HEK293T (cell line): Measurements from ENCODE around the gene TRIML1.

Experiments used
- CTCF ChIA-PET: fragments of 350-600 bp; formaldehyde crosslinking; extraction: SDS; loops from one replicate; lab custom pipeline; 2021; ENCODE audit warnings: antibody characterized with exemption, inconsistent platforms; lab: Yijun Ruan, JAX
- POLR2A ChIA-PET: fragments of 350-600 bp; formaldehyde crosslinking; extraction: SDS; loops from one replicate; lab custom pipeline; 2020; ENCODE audit warnings: antibody characterized with exemption, inconsistent platforms; lab: Yijun Ruan, JAX
- DNase-seq: peaks from one replicate; pipeline ENCODE4 v3.0.0; 2012; ENCODE audit warnings: mixed read lengths; ENCODE audit errors: extremely low spot score
- ARNT ChIP-seq: fragments of 450-650 bp; IDR thresholded peaks from 2 replicates; pipeline ENCODE4 v1.6.1; 2017; ENCODE audit warnings: mild to moderate bottlenecking
- BHLHE40 ChIP-seq: fragments of 450-650 bp; IDR thresholded peaks from 2 replicates; pipeline ENCODE4 v1.6.1; 2016; ENCODE audit warnings: mild to moderate bottlenecking, moderate library complexity, borderline replicate concordance
- CTBP1 ChIP-seq: fragments of 450-650 bp; IDR thresholded peaks from 2 replicates; pipeline ENCODE4 v1.6.1; 2016; ENCODE audit warnings: borderline replicate concordance
- ELF4 ChIP-seq: fragments of 450-650 bp; IDR thresholded peaks from 2 replicates; pipeline ENCODE4 v1.6.1; 2017; ENCODE audit warnings: antibody characterized with exemption
- FOXA1 ChIP-seq: fragments of 450-650 bp; IDR thresholded peaks from 2 replicates; pipeline ENCODE4 v1.6.1; 2016; ENCODE audit warnings: mild to moderate bottlenecking
- FOXK2 ChIP-seq: fragments of 450-650 bp; IDR thresholded peaks from 2 replicates; pipeline ENCODE4 v1.6.1; 2016; ENCODE audit warnings: mild to moderate bottlenecking
- FOXM1 ChIP-seq: fragments of 450-650 bp; IDR thresholded peaks from 2 replicates; pipeline ENCODE4 v1.6.1; 2017; ENCODE audit warnings: mild to moderate bottlenecking, borderline replicate concordance
- HDGF ChIP-seq: fragments of 450-650 bp; IDR thresholded peaks from 2 replicates; pipeline ENCODE4 v1.6.1; 2017; ENCODE audit warnings: antibody characterized with exemption, borderline replicate concordance
- L3MBTL2 ChIP-seq: fragments of 450-650 bp; conservative IDR thresholded peaks from 2 replicates; pipeline ENCODE4 v1.6.1; 2016; ENCODE audit warnings: mild to moderate bottlenecking
- LEF1 ChIP-seq: fragments of 450-650 bp; IDR thresholded peaks from 2 replicates; pipeline ENCODE4 v1.6.1; 2017; ENCODE audit warnings: mild to moderate bottlenecking, borderline replicate concordance
- NFRKB ChIP-seq: fragments of 450-650 bp; IDR thresholded peaks from 2 replicates; pipeline ENCODE4 v1.6.1; 2016; ENCODE audit warnings: mild to moderate bottlenecking, moderate library complexity
- SP1 ChIP-seq: fragments of 450-650 bp; IDR thresholded peaks from 2 replicates; pipeline ENCODE4 v1.6.1; 2017
- SUZ12 ChIP-seq: fragments of 450-650 bp; IDR thresholded peaks from 2 replicates; pipeline ENCODE4 v1.6.1; 2016; ENCODE audit warnings: mild to moderate bottlenecking
- TARDBP ChIP-seq: fragments of 450-650 bp; IDR thresholded peaks from 2 replicates; pipeline ENCODE4 v1.6.1; 2016
- ZNF384 ChIP-seq: fragments of 450-650 bp; IDR thresholded peaks from 2 replicates; pipeline ENCODE4 v1.6.1; 2016
- TF ChIP-seq, protein P1 (sequence below): fragments of 450-650 bp; IDR thresholded peaks from 2 replicates; pipeline ENCODE4 v1.6.1; 2016

TRIML1 gene, protein sequence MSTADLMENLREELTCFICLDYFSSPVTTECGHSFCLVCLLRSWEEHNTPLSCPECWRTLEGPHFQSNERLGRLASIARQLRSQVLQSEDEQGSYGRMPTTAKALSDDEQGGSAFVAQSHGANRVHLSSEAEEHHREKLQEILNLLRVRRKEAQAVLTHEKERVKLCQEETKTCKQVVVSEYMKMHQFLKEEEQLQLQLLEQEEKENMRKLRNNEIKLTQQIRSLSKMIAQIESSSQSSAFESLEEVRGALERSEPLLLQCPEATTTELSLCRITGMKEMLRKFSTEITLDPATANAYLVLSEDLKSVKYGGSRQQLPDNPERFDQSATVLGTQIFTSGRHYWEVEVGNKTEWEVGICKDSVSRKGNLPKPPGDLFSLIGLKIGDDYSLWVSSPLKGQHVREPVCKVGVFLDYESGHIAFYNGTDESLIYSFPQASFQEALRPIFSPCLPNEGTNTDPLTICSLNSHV

DNA sequence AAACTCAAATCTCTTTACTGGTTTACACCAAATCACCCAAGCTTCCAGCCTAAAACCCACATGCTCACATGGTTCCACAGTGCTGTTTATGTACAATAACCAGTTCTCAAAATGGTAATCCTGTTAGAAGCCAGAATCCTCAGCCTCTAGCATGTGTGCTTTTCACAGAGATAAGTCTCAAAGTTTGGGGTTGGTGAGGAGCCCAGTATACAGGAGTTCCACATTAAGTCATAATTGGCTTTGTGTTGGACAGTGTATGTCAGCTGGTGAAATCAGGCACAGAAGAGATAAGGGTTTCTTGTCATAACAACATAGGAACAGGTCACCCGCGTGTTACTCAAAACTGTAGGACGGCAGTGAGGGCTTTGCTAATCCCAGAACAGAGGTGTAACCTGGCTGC, at the start of gene TRIML1:
TRIML1 (plus strand) TSS at position 301 of the 400 bp plus-strand sequence. CDS start 118 bp downstream, outside the sequence.
- no peak for TF ChIP-seq TARDBP
- TF ChIP-seq ARNT = no peak
- no peak for TF ChIP-seq FOXM1
- no peak for TF ChIP-seq NFRKB
- TF ChIP-seq FOXA1 = no peak
- TF ChIP-seq ELF4 = no peak
- no peak for TF ChIP-seq SP1
- no peak for TF ChIP-seq SUZ12
- no peak for TF ChIP-seq HDGF
- TF ChIP-seq LEF1 = no peak
- TF ChIP-seq FOXK2 = no peak
- TF ChIP-seq CTBP1 = no peak
- ChIA-PET CTCF (no interaction called here), POLR2A (no interaction called here)
- DNase-seq = no peak

DNA sequence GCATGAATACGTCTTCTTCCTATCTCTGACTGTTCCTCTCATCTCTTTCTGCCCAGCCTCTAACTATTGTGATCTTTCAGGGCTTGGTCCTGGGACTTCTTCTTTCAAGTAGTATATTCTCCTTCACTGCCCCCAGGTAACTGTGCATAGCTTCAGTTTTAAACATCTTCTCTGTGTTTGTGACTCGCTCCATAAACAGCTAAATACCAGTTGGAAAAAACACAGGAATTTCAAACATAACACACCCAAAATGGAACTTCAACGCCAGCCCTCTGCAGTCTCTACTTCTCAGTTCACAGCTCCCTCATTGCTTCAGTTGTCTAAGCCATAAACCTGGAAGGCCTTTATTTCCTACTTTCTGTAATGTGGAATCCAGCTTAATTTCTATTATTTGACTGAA, 46.4 kb upstream of the TRIML1 start:
- ChIA-PET POLR2A (no interaction called here), CTCF (no interaction called here)
- DNase-seq = no peak
- TF ChIP-seq HDGF = no peak
- TF ChIP-seq ARNT = no peak
- TF ChIP-seq CTBP1 = no peak
- TF ChIP-seq SP1 = no peak
- TF ChIP-seq BHLHE40 = no peak
- no peak for TF ChIP-seq FOXM1
- no peak for TF ChIP-seq NFRKB
- TF ChIP-seq SUZ12 = no peak
- TF ChIP-seq L3MBTL2 = no peak
- TF ChIP-seq LEF1 = no peak
- TF ChIP-seq FOXK2 = no peak
- TF ChIP-seq, protein P1, sequence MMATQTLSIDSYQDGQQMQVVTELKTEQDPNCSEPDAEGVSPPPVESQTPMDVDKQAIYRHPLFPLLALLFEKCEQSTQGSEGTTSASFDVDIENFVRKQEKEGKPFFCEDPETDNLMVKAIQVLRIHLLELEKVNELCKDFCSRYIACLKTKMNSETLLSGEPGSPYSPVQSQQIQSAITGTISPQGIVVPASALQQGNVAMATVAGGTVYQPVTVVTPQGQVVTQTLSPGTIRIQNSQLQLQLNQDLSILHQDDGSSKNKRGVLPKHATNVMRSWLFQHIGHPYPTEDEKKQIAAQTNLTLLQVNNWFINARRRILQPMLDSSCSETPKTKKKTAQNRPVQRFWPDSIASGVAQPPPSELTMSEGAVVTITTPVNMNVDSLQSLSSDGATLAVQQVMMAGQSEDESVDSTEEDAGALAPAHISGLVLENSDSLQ = no peak
- TF ChIP-seq TARDBP = no peak
- no peak for TF ChIP-seq ELF4
- no peak for TF ChIP-seq ZNF384

DNA sequence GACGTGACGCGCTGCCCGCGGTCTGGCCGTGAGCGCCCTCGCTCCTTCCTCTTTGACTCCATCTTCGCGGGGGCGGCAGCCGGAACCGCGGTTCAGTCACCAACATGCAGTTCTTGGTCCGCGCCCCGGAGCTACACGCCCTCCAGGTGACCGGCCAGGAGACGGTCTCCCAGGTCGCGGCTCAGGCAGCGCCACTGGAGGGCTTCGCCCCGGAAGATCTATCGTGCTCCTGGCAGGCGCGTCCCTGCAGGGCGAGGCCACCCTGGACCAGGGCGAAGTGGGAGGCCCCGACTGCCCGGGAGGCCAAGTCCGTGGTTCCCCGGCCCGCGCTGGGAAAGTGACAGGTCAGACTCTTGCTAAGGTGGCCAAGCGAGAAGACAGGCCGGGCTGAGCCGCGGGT, 32.8 kb upstream of the TRIML1 start:
- ChIA-PET POLR2A (no interaction called here), CTCF (no interaction called here)
- TF ChIP-seq ELF4 (no peak), HDGF (no peak), L3MBTL2 (no peak), LEF1 (no peak), ARNT (no peak), TARDBP (no peak), BHLHE40 (no peak), FOXK2 (no peak), FOXA1 (no peak), CTBP1 (no peak), SUZ12 (no peak), SP1 (no peak), FOXM1 (no peak), NFRKB (no peak), ZNF384 (no peak)
- TF ChIP-seq, protein P1 = no peak
- no peak for DNase-seq

DNA sequence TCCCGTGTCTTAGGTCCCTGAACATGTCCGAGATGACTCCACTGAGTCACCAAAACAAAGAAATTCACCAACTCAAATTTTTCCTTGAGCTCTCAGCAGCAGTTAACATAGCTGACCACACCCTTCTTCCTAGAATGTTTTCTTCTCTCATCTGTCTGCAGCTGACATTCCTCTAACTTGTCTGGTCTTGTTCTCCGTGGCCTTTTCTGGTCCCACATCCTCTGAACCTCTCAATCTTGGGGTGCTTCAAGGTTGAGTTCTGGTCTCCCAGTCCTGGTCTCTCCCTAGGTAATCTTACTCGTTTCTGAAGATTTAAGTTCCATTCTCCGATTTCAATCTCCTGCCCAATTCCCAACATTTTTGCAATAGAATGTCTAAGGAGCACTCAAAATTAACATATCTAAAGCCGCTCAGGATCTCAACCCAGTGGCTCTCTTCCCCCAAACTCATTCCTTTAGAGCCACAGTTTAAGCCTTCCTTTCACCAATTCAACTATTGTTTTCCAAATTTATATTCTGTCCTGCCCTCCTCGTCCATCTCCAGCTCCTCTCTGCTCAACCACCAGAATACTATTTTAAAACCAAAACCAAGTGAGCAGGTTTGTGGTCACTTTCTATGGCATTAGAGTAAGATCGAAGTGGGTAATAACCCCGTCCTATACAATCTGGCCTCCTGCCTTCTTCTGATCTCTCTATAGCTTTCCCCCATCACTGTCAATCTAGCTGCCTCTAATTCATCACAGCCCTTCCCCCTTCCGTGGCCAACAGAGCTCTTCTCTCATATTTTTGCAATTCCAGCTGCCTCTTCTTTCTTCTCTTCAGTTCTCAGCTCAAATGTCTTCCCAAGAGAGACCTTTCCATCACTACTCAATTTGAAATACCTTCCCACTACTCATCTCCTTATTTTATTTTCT, 31.1 kb upstream of the TRIML1 start:
- CTCF ChIA-PET = no interaction called here
- DNase-seq = no peak
- POLR2A ChIA-PET = no interaction called here
- TF ChIP-seq BHLHE40 (no peak), ARNT (no peak), HDGF (no peak), NFRKB (no peak), TARDBP (no peak), FOXM1 (no peak), CTBP1 (no peak), L3MBTL2 (no peak), ELF4 (no peak), FOXA1 (no peak), SP1 (no peak), LEF1 (no peak), SUZ12 (no peak)

DNA sequence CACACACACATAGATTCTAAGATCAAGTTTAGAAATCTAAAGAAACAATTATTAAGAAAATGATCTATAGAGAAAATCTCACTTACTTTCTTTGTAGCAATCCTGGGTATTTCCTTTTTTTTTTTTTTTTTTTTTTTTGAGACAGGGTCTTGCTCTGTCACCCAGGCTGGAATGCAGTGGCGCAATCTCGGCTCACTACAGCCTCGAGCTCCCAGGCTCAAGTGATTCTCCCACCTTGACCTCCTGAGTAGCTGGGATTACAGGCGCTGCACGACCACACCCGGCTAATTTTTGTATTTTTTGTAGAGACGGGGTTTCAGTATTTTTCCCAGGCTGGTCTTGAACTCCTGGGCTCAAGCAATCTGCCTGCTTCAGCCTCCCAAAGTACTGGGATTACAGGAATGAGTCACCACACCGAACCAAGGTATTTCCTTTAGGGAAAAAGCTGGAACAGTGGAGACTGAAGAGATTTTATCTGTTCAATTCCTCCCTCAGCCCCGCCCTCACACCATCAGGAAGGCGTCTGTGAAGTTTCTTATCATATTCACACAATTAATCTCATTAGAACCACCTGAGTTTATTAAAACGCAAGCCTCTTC, 30.0 kb upstream of the TRIML1 start, which contains the start of gene TRIML2:
TRIML2 (minus strand) TSS at position 447 of the 599 bp plus-strand sequence. CDS start 4,235 bp downstream, outside the sequence.
- TF ChIP-seq FOXK2 (no peak), BHLHE40 (no peak), SP1 (no peak), FOXA1 (no peak), ZNF384 (no peak), TARDBP (no peak), L3MBTL2 (no peak), HDGF (no peak)
- DNase-seq = no peak
- CTCF ChIA-PET = no interaction called here
- POLR2A ChIA-PET = no interaction called here
